Measurements from ENCODE around the gene UBL3. TPM values are rescaled to one million over a fixed set of nuclear protein-coding genes. Genes with fewer than 3 reads are reported as not detected.

Gene UBL3
- total RNA-seq, 1 donor from 2014 or later = 21.3 TPM

DNA sequence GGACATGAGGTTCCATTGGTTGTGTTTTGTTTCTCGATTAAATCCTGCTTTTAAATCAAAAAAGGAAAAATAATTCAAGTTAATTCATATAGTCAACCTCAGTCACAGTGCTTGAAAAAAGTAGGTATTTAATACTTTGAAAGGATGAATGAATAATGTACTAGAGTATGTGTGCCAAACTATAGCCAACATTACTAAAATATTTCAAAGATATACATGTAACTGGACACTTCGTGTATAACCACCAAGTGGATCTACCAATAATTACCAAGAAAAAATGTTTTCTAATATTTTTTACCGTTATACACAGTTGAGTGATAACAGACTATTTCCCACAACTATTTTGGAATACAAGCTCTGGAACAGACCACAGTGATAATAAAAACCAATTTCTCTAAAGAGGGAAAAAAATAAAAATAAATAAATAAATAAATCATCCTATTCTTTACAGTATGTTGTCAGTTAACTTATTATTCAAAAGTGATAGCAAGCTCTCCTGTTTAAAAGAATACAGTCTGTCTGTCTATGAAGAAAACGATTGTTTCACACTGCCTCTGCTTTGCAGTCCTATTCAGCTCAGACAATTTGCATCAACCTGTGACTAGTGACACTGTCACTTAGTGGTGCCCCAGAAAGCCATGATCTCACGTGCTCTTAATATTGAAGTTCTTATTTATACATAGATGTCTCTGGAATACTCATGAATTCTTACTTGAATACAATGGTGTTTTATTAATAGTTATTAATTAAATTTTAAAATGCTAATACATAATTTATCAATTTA, 58.2 kb downstream of the UBL3 start:
- H3K36me3 Mint-ChIP-seq (ENCODE audit: unreplicated experiment) = no peaks in the 10 kb centered on the region
- H3K4me1 Mint-ChIP-seq (ENCODE audit: low read depth, unreplicated experiment) = peaks cover 3% of the 10 kb centered on the region
- TF ChIP-seq, protein P1, sequence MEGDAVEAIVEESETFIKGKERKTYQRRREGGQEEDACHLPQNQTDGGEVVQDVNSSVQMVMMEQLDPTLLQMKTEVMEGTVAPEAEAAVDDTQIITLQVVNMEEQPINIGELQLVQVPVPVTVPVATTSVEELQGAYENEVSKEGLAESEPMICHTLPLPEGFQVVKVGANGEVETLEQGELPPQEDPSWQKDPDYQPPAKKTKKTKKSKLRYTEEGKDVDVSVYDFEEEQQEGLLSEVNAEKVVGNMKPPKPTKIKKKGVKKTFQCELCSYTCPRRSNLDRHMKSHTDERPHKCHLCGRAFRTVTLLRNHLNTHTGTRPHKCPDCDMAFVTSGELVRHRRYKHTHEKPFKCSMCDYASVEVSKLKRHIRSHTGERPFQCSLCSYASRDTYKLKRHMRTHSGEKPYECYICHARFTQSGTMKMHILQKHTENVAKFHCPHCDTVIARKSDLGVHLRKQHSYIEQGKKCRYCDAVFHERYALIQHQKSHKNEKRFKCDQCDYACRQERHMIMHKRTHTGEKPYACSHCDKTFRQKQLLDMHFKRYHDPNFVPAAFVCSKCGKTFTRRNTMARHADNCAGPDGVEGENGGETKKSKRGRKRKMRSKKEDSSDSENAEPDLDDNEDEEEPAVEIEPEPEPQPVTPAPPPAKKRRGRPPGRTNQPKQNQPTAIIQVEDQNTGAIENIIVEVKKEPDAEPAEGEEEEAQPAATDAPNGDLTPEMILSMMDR (IDR thresholded peaks at IDR 0.05; ENCODE audit: partially characterized antibody, unreplicated experiment) = no peak
- no peaks in the 10 kb centered on the region for H3K9me3 Mint-ChIP-seq (ENCODE audit: unreplicated experiment)
- H3K27me3 Mint-ChIP-seq (ENCODE audit: unreplicated experiment) = peaks cover 2% of the 10 kb centered on the region
- DNase-seq = no peak
- no peak overlapping the region for H3K27ac Mint-ChIP-seq (ENCODE audit: unreplicated experiment)
- H3K4me3 Mint-ChIP-seq (ENCODE audit: unreplicated experiment) = no peak overlapping the region

DNA sequence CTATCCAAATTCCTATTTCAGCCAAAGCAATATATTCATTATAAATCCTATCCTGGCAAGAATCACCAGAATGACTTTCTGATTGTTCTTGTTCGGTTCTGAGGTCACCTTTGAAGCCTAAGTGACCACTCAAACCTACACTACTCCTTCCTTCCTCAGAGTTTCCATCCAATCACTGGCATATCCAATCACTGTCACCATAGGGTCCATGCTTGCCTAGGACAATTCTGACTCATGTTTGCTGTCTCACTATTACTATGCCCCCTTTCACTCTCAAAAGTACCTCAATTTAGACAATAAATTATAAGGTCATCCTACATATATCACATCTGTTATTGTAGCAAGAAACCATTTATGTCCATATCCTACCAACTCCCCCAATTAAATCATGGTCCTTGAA, 58.9 kb downstream of the UBL3 start:
- no peak overlapping the region for H3K27ac Mint-ChIP-seq (ENCODE audit: unreplicated experiment)
- no peak for DNase-seq
- no peak overlapping the region for H3K4me3 Mint-ChIP-seq (ENCODE audit: unreplicated experiment)
- H3K27me3 Mint-ChIP-seq (ENCODE audit: unreplicated experiment) = peaks cover 2% of the 10 kb centered on the region
- H3K36me3 Mint-ChIP-seq (ENCODE audit: unreplicated experiment) = no peaks in the 10 kb centered on the region
- TF ChIP-seq, protein P1 (IDR thresholded peaks at IDR 0.05; ENCODE audit: partially characterized antibody, unreplicated experiment) = no peak
- H3K4me1 Mint-ChIP-seq (ENCODE audit: low read depth, unreplicated experiment) = peaks cover 3% of the 10 kb centered on the region
- H3K9me3 Mint-ChIP-seq (ENCODE audit: unreplicated experiment) = no peaks in the 10 kb centered on the region

DNA sequence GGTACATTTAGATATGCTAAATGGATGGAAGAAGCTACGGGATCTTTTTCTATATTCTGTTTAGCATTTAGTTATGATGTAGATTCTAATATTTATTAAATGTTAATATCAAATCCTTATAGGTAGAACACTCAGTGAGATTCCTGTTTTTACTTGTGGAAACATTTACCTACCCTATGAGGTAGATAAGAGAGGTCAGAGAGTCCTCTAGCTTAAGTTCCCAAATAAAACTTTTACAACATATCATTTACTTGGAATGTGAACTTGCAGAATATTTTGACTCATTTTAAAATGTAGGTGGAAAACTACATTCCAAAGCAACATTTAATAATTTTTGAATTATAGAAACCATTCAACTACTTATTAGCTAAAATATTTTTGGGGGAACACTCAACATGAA, 63.7 kb downstream of the UBL3 start:
- TF ChIP-seq, protein P1 (IDR thresholded peaks at IDR 0.05; ENCODE audit: partially characterized antibody, unreplicated experiment) = no peak
- DNase-seq = no peak
- Mint-ChIP-seq H3K27me3 (ENCODE audit: unreplicated experiment) (peaks cover 2% of the 10 kb centered on the region), H3K9me3 (ENCODE audit: unreplicated experiment) (no peaks in the 10 kb centered on the region), H3K27ac (ENCODE audit: unreplicated experiment) (no peak overlapping the region), H3K4me1 (ENCODE audit: low read depth, unreplicated experiment) (no peaks in the 10 kb centered on the region), H3K36me3 (ENCODE audit: unreplicated experiment) (no peaks in the 10 kb centered on the region), H3K4me3 (ENCODE audit: unreplicated experiment) (no peak overlapping the region)

DNA sequence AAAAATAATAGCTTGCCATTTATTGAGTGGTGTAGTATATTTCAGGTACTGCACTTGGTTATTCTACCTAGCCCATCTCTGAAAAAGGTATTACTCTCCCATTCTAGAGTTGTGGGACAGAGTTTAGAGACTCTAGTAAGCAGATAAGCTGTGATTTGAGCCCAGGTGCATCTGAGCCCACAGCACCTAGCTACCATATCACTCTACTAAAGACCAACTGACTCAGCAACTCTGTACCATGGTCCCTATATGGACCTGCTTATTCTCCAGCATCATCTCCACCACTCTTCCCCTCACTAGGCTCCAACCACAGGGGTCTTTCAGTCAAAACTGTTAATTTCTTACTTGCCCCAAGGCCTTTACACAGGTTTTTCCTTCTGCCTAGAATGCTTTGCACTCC, 64.4 kb downstream of the UBL3 start:
- Mint-ChIP-seq H3K4me3 (ENCODE audit: unreplicated experiment) (no peak overlapping the region), H3K9me3 (ENCODE audit: unreplicated experiment) (no peaks in the 10 kb centered on the region), H3K4me1 (ENCODE audit: low read depth, unreplicated experiment) (no peaks in the 10 kb centered on the region), H3K36me3 (ENCODE audit: unreplicated experiment) (no peaks in the 10 kb centered on the region), H3K27me3 (ENCODE audit: unreplicated experiment) (peaks cover 1% of the 10 kb centered on the region), H3K27ac (ENCODE audit: unreplicated experiment) (no peak overlapping the region)
- no peak for DNase-seq
- TF ChIP-seq, protein P1 (IDR thresholded peaks at IDR 0.05; ENCODE audit: partially characterized antibody, unreplicated experiment) = no peak

DNA sequence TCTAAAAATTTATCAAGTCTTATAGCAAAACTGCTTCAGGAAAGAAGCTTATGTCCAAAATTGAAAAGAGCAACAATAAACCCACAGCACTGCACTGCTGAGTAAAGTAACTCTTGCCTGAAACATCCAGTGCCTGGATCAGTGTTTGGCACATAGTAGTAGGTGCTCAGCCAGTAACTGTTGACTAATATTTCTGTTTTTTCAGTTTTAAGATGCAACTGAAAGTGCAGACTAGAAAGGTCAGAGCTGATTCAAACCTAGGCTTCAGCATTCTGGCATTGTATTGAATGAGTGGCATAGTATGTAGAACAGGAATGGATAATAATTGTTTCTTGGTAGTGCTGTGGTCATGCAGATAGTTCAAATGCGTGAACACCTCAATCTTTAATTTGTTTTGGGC, 67.6 kb downstream of the UBL3 start:
- Mint-ChIP-seq H3K9me3 (ENCODE audit: unreplicated experiment) (no peaks in the 10 kb centered on the region), H3K27ac (ENCODE audit: unreplicated experiment) (no peak overlapping the region), H3K36me3 (ENCODE audit: unreplicated experiment) (no peaks in the 10 kb centered on the region), H3K4me3 (ENCODE audit: unreplicated experiment) (no peak overlapping the region), H3K27me3 (ENCODE audit: unreplicated experiment) (no peaks in the 10 kb centered on the region), H3K4me1 (ENCODE audit: low read depth, unreplicated experiment) (no peaks in the 10 kb centered on the region)
- DNase-seq = no peak
- TF ChIP-seq, protein P1 (IDR thresholded peaks at IDR 0.05; ENCODE audit: partially characterized antibody, unreplicated experiment) = no peak

All from glutamatergic neuron (in vitro differentiated cells).